HG02884 (cell line): ENCODE results near the gene SP3.

Source experiments
- ATAC-seq: cut with Tn5 transposase; IDR thresholded peaks from one replicate; pipeline ENCODE4 v1.9.1; 2021; ENCODE audit warnings: mild to moderate bottlenecking, moderate library complexity; ENCODE audit not compliant: unreplicated experiment

SP3 gene

DNA sequence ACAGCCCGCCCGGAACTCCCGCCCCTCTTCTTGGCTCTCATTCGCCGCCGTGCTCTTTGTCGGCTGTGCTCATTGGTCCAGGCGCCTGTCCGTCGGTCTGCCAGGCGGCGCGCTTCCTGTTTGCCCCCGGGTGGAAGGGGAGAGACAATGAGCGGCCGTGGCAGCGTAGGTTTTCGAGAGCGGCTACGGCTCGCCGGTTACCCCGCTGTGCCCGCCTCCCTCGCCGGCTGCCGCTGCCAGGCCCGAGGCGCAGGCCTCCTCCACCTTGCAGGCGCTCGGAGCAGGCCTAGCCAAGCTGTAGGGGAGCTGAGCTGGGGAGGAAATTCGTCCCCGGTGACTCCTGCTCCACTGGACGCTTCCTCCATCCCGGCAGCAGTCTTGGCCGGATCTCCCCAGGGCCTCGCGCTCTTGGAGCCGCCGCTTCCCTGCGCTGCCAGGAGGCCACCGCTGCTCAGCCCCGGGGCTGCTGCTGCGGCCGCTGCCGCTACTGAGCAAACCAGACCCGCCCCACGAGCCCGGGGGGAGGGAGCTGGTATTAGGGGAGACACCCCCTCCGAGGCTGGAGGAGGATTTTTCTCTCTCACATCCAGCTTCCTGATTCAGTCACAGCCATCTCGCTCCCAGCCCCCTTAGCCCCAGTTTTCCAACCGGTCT lies at the start of gene SP3:
Gene SP3 (minus strand): TSS at position 2 of the 654 bp plus-strand sequence. CDS start 202 bp downstream, outside the sequence.
- ATAC-seq = peak; percentile 66

DNA sequence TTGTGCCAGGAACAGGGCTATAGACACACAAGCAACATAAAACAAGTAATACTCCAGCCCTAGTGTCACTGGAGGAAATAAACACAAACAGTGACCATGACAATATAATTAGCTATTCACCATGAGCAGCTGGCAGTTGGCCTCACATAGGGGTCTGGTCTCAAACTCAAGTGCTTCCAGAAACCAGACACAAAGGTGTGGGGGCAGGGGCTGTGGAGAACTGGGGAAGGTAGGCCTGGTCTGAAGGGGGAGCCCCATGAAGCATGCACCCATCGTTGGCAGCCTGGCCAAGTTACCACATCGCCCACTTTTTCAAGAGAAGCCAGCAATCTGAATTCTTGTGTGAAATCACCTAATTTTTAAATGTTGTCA lies 49.5 kb upstream of the SP3 start:
- ATAC-seq = no peak

DNA sequence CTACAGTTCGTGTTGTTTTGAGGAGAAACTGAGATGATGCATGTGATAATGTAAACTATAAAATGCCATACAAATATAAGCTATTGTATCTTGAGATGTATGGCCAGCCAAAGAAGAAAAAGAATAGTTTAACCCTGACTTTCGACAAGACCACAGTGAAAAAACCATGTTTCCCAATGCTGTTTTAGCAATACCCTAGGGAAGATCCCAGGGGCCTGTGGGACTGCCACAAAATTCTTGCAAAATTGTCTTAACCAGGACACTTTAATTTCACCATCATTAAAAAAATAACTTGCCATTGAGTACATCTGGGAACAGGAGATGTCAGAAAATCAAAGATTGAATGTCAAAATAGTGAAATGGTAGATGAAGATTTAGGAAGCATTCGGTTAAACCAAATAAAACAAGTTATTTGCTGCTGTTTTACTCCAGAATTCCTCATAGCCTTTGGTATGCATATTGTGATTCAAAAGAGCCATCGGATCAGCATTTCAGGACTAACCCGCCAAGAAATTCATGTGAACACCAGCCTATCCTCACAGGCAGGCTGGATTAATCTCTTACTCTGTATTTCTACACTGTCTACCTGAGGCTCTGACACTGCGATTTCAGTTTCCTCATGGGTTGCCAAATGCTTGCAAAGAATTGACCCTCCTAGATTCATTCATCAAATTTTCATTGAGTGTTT lies 49.0 kb upstream of the SP3 start:
- ATAC-seq = no peak

DNA sequence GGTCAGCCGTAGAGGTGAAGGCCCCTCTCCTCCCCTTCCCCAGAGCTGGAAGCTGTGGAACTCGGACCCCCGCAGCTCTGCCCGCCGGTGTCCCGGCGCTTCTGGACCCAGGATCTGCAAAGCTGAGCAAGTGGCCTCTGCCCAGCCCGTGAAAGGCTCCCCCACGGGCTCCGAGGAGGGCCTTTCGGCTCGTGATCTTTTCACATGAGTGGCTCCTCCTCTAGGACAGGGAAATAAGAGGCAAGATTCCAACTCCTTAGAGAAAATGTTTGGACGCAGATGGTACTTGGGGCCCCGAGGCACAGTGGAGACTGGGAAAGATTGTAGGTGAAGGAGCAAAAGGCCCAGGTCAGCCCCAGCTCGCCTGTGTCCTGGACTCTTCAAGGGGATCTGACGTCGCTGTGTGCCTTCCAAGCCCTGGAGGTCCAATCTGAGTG lies 48.2 kb upstream of the SP3 start:
- ATAC-seq = no peak

DNA sequence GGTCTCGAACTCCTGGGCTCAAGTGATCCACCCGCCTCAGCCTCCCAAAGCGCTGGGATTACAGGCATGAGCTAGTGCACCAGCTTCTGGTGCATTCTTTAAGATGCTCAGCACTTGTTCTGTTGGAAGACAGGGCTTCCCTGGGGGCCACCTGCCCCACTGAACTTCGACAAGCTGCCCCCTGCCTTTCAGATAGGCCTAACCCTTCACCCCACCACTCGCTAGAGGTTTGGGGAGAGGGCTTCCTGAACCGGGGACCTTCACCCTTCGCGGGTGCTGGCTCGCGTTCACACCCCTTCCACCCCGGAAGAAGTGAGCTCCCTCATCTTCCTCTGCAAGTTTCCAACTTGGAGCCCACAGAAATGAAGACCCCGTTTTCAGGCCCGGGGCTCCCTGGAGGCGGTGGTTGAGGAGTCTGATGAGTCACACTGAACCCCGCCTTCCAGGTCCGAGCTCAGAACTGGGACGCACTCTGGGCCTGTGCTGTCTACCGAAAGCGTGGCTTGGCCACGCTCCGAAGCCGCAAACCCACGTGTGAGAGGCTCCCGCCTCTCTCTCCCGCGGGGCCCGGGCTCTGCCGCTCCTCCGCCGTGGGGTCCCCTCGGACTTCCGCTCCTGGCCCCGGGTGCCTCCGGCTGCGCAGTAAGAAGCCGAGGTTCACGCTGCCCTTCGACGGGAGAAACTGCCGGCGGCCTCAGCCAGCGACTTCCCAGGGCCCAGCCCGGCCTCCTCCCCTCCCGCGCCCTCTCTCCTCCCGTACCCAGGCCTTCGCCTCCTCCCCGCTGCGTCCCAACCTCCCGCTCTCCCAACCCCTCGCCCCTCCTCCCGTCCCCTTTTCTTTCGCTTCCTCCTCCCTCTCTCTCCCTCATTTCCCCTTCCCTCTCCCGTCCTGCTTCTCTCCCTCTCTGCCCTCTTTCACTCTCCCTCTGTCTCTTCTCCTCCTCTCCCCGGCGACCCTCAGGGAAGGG lies 47.5 kb upstream of the SP3 start:
- ATAC-seq = no peak

DNA sequence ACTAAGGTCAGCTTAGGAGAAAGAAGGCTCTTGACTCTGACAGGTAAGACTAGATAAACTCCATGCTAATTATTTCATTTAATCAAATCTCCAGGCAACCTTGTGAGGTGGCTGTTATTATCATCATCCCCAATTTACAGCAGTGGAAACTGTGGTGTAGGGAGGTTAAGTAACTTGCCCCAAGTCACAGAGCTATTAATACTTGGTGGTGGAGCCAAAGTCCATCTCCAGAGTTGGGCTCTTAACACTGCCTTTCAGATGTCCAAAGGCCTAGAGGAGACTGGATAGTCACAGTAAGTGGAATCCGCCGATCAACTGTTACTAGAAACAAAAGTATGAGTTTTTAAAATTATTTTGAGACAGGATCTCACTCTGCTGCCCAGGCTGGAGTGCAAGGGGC lies 46.6 kb upstream of the SP3 start:
- no peak for ATAC-seq

DNA sequence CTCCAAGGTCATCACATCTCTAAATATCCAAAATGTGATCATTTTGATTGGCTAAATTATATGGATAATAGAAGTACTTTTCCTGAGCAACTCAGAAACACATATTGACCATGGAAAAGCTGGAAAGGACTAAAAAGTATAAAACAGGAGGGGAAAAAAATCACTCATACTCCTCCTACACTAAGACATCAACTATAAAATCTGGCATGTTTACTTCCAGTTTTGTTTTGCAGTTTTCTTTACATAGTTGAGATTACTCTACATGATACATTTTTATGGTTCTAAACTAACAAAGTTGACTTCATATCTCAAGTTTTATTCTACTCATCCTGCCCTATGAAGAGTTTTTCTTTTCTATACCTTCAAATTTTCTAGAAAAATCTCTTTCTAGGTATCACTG lies 46.0 kb upstream of the SP3 start:
- no peak for ATAC-seq

DNA sequence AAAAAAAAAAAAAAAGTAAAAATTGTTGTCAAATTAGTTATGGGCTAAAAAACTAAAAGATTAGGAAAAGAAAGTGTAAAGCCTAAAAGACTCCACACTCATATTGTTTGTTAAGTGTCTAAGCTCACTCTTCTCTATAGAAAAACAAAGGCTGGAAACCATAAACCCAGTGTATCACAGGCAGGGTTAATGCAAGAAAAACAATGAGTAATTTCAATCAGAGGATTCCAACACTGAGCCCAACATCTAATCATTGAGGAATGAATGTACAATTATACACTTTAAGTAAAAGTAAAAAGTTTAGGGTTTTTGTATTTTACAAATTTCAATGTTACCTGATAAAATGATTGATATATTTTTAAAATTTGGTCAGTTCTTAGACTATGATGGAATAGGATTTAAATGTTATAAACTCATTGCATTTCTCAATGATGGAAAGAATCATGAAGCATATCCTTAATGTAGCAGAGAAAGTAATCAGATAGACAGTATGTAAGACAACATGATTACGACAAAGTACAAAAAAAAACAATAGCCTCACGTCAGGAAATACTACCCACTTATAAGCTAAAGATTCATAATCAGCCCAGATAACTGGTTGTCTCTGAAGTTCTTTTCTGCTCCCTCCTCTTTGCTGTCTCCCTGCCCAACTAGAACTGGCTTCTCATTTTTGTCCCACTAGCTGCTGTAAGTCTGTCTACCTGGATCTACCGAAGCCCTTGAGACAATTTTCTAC lies 44.5 kb upstream of the SP3 start:
- no peak for ATAC-seq

DNA sequence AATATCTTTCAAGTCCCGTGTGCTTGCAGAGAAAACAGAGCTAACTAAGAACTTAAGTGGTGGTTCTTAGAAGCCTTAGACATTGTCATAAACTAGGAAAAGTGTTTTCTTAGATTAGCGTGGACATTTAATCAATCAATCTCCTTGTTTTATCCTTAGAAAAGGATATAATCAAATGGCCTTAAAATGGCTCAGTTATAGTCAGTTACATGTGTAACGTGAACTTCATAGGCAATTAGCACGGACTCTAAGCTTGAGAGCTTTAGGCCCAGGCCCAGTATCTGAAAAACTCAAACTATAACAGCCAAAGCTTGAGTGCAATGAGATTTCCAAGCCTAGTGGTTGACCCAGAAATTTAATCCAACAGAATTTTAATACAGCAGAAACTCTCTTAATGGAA lies 43.5 kb upstream of the SP3 start:
- ATAC-seq = no peak

DNA sequence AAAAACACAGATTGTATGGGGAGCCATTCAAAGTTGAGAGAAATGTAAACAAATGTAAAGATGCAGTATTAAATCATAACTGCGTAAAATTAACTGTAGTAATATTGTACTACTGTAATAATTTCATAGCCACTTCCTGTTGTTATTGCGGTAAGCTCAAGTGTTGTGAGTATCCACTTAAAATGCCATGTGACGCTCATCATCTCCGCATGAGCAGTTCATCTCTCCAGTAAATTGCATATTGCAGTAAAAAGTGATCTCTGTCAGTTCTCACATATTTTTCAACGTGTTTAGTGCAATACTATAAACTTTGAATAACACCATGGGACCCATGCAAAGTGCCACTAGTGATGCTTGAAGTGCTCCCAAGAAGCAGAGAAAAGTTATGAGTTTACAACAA lies 41.8 kb upstream of the SP3 start:
- no peak for ATAC-seq

DNA sequence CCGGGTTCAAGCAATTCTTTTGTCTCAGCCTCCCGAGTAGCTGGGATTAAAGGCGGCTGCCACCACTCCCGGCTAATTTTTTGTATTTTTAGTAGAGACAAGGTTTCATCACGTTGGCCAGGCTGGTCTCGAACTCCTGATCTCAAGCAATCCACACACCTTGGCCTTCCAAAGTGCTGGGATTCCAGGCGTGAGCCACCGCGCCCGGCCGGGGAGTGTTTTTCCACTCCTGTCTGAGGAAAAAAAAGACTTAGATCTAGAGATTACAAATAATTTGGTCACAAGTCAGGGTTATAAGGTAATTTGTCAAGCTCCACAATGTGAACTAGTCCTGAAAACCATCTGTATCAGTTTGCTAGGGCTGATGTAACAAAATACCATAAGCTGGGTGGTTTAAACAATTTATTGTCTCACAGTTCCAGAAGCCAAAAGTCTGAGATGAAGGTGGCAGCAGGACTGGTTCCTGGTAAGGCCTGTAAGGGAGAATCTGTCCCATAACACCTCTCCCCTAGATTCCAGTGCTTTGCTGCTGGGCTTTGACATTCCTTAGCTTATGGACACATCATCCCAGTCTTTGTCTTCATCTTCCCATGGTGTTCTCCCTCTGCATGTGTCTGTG lies 40.7 kb upstream of the SP3 start:
- ATAC-seq = no peak

DNA sequence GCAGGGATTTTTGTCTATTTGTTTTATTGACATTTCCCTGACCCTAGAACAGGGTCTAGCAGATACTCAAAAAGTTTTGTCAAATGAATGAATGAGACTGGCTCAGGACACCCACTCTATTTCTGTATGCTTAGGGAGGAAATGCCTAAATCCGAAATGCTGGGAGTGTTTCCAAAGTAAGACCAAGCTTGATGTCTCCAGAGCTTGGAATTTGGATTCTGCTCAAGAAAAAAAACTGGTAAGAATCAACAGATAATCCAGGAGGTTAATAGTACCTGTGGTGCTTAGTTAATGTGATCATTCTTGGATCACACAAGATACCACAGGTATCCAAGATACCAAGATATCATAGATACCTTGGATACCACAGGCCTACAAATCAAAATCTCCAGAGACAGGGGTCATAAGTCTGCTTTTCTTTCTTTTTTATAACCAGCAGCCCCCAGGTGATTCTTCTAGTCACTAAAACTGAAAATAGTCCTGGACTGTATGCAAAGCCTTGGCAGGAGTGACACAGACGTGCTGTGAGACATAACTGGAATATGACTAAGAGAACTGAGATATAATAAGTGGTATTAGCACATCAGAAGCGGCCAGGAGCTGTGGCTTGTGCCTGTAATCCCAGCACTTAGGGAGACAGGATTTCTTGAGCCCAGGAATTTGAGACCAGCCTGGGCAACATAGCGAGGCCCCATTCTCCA lies 39.9 kb upstream of the SP3 start:
- ATAC-seq = peak; percentile 90

DNA sequence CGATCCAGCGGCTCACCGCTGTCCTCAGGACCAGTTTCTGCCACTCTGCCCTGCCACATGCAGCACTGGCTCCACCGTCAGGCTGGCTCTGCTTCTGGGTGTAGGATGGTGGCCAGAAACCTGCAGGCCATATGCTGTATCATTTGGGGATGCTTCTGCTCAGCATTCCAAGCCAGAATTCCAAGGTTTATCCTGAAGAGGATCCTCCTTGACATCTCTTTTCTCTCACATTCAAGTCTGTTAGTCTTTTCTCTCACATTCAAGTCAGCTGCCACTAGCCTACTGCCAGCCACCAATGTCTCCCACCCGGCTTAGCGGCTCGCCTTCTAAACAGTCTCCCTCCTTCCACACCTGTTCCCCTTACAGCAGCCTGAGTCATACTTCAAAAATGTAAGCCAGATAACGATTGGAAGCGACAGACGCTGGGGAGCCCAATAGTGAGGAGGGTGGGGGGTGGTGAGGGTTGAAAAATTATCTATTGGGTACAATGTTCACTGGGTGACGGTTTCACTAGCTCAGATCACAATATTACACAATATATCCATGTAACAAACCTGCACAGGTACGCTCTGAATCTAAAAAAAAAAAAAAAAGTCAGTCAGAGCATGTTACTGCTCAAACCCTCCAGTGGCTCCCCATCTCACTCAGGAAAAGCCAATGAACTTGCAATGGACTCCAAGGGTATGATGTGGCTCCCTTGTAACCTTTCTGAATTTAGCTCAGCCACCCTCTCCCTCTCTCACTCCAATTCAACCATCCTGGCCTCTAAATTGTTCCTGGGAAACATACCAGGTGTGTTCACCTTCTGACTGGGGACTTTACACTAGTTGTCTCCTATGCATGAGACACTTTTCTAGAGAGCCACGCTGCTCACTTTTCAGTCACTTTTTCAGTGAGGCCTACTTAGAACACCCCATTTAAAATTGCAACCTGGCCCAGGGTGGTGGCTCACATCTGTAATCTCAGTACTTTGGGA lies 38.8 kb upstream of the SP3 start:
- ATAC-seq = no peak

DNA sequence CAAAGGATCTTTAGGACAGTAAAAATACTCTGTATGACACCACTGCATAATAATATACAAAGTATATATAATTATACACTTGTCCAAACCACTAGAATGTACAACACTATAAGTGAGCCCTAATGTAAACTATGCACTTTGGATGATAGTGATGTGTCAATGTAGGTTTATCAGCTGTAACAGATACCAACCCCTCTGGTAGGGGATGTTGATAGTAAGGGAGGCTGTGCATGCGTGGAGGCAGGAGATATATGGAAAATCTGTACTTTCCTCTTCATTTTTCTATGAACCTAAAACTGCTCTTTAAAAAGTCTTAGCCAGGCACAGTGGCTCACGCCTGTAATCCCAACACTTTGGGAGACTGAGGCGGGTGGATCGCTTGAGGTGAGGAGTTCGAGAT lies 37.5 kb upstream of the SP3 start:
- no peak for ATAC-seq

DNA sequence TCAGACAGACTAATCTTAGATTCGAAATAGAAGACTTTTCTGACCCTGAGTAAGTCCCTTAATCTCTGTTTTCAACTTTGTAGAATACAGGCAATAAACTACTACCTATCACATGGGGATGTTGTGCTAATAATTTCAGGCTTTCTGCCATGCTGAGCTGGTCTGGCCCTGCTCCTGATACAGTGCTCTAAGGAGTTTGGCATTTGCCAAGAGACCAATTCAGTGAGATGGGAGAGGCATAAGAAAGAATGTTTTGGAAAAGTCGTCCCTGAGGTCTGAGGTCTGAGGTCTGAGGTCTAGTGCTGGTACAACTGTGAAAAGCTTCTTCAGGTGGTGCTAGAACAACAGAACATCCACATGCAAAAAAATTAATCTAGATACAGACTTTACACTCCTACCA lies 35.9 kb upstream of the SP3 start:
- no peak for ATAC-seq

DNA sequence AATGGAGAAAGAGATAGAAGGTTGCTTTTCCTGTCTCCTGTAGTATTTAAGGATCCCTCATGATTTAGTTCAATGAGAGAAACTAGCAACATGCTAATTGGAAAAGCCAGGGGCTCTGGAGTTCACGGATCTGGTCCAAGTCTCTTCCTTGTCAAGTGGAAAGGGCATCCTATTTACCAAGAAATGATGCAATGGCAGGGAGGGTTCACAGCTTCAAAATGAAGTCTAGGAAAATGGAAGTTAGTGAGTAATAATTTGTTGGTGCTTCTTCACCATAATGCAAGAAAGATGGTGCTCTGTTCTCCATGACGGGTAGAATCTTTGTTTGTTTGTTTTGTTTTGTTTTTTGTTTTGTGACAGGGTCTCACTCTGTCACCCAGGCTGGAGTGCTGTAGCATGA lies 34.6 kb upstream of the SP3 start:
- ATAC-seq = no peak

DNA sequence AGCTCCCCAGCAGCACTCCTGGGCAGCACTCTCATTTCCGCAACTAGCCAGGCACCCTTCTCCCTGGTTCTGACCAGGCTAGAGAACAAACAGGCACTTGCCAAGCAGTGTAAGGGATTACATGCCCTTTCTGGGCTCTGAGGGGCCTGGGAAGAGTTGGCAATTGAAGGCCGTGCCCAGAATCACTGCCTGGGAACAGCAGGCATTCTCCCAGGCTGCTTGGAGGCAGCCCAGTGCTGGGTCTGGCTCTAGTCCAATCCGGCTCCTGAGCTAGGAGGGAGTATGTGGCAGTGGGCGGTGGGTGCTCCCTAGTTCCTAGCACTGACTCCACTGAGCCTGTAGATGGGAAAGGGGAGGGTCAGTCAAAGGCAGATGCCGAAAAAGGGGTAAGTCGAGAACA lies 34.1 kb upstream of the SP3 start:
- no peak for ATAC-seq

DNA sequence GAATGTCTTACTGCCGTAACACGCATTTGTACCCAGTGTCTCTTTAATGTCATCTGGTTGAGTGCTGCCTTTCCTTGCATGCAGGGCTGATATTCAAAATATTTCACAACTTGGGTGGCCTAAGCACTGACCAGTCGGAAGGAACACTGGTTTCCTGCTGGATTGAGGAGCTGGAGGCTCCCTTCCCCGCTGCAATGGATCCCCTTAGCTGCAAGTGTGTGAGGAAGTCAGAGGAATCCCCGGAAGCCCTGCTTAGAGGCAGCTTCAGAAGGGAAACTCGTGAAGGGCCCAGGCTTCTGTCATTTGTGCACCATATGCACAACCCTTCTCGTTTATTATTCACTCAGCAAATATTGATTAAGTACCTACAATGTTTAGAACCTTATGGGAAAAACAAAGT lies 33.2 kb upstream of the SP3 start:
- no peak for ATAC-seq

DNA sequence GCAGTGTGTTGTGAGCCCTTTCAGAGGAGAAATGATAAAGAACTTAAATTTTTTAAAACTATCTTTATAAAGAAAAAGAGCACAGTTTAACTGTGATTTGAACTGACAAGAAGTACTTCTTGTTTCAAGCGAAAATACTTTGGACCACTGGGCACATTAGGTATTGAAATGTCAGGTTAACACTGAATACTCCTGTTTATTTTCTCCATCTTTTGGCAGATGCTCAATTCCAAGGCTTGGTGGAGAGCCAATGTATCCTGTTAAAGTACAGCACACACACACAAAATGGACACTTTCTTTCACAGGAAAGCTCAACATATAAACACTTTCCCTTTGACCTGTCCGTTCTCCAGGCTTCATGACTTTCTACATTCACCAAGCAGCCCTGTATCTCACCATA lies 32.6 kb upstream of the SP3 start:
- ATAC-seq = no peak
